RKO (cell line): ENCODE data around the gene MEMO1.
A peak's percentile ranks its signal among the peaks of the same experiment; 100 is the strongest.
"Not testable (repeated sequence)": the region's sequence is repeated elsewhere in the genome, so short reads cannot be mapped to it uniquely, and the experiment has no call there.

Source experiments
- DNase-seq: peaks from one replicate; pipeline ENCODE4 v3.0.0-alpha.2; 2016; ENCODE audit warnings: low spot score

Gene MEMO1

DNA sequence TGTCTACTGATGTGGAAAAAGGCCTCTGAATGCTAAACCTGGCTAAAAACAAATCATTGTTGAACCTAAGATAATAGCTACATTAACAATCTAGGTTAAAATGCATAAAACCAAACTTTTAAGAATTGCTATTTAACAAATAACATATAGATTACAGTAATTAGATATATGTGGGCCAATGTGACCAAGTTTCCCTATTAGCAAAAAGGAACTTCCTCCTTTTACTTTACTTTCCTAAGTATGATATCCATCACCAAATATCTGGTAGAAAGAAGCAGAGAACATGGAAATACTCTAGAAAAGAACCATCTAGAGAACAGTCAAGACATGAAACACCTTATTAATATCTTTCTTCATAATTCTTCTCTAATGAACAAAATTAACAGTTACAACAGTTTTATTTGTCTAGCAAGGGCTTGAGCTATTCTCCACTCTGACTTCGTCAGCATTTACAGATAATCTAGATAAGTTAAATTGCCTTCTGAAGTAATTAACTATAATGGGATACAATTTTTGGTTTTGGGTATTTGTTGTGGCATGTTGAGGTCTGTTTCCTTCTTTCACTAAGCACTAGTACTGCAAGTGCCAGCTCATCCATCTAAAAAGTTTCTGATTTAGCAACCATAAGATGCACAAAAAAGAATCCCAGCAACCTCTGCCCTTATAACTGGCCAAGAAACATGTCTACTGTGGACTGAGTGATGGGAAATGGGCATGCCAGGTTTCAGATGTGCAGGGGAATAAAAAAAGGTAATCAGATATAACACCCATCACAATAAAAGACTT is 53.3 kb downstream of the MEMO1 start:
- no peak for DNase-seq

DNA sequence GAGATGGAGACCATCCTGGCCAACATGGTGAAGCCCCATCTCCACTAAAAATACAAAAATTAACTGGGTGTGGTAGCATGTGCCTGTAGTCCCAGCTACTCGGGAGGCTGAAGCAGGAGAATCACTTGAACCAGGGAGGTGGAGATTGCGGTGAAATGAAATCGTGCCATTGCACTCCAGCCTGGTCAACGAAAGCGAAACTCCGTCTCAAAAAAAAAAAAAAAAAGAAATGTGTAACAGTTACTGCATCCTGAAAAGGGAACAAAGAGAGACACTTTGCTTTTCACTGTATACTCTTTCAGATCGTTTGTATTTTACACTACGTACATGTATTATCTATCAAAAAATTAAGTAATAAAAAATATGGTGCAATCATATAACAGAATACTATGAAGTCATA is 53.9 kb downstream of the MEMO1 start:
- not testable (repeated sequence) for DNase-seq

DNA sequence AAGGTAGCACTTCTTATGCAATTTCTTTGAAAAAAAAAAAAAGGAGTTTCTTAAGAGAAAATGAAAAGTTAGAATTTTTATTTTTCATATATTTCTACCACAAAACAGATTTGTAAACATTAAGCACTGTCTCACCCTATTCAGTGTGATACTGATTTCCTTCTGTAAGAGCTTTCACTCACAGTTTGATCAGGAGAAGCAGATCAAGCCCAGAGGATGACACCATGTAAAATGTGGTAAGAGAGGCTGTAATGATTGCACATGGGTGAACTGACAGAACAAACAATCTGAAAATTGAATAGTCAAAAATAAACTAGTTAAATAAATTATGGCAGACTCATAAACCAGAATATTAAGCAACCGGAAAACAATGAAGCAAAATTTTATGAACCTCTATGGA is 54.5 kb downstream of the MEMO1 start:
- no peak for DNase-seq

DNA sequence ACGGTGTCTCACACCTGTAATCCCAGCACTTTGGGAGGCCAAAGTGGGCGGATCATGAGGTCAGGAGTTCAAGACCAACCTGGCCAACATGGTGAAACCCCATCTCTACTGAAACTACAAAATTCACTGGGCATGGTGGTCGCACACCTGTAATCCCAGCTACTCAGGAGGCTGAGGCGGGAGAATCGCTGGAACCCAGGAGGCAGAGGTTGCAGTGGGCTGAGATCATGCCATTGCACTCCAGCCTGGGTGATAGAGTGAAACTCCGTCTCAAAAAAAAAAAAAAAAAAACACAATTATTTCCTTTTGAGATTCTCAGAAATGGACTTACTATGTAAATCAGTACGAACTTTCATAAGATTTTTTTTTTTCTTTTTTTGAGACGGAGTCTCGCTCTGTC is 57.7 kb downstream of the MEMO1 start:
- not testable (repeated sequence) for DNase-seq

DNA sequence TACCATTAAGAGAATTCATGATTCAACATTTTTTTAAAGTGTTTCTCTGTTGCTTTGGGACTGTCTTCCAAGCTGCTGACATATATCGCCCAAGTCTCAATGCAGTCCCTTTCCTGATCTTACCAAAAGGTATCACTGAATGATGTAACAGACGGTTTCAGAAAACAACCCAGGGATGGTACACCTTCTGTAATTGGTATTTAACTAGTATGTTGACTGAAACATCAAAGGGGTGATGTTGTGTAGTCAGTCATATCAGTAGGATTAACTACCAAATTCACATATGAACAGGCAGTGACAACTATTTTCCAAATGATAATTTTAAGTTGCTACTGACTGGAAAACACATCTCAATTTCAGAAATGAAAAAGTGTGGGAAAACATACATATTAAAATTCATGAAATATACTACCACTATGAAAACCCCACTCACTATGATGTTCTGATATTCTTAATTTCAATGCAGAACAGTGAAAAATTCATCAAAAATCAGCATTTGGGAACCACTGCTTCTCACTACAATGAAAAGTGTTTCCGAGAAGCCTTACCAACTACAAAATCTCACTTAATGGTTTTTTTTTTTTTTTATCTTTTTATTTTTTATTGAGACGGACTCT is 59.8 kb downstream of the MEMO1 start:
- no peak for DNase-seq

DNA sequence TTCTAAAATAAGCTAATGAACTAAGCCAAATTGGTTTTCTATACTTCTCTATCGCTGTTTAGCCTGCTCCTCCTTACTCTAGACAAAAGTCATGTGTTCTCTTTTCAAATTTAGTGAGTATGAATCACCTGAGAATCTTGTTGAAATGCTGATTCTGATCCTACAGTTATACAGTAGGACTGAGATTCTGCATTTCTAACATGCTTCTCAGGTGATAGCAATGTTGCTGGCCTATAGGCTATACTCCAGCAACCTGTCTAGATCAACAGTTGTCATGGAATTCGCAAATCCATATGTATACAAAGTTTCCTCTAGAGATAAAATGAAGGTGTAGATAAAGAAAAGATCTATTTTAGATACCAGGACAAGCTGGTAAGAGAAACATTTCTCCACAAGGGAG is 62.9 kb downstream of the MEMO1 start:
- no peak for DNase-seq

DNA sequence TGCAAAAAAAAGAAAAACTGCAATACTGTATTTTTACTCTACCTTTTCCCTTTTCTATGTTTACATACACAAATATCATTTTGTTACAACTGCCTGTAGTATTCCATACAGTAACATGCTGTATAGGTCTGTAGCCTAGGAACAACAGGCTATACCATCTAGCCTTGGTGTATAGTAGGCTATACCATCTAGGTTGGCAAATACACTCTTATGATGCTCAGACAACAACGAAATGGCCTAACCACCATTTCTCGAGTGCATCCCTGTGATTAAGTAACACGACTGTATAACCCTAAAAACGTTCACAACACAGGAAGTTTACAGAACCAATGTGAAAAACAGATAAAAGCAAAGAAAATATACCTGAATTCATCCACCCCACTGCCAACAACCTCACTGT is 64.0 kb downstream of the MEMO1 start:
- no peak for DNase-seq

DNA sequence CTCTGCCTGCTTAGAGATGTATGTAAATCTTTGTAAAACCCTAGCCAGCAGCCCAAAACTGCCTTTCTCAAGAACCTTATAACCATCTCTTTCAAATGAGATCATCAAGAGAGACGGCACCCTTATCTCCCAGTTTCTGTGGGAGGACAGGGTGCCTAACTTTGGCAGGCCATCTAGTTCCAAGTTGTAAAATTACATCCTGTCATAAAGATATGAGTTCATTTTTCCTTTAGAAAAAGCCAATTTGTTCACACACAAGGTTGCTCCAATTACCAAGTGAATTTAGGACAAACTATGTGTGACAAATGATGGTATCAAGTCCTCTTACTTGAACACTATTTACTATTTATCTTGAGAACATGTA is 65.3 kb downstream of the MEMO1 start:
- DNase-seq: peak; percentile 20

DNA sequence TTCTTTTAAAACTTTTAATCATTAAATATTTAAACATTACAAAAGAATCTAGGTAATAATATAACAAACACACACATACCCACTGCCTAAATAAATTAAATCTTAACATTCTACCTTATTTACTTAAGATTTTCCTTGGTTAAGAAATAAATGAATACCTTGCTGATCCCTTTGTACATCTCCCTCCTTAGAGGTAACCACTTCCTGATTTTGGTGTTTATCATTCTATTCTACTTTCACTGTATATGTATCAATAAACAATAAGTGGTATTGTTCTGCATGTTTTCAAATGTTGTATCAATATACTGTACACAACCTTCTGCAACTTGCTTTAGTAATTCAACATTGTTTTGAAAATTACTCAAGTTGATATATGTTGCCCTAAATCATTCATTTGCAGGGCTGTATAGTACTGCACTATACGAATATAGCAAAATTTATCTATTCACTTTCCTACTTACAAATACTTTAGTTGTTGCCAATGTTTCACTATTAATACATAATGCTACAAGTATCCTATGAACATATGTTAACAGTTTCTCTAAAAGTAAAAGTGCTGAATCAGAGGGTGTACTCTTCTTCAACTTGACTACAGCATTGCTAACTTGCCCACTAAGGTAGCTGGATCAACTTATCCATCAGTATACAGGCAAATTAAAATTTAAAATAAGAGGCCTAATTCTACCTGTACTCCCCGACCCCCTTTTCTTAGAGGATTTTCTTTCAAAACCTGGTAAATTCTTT is 65.8 kb downstream of the MEMO1 start:
- DNase-seq: no peak

DNA sequence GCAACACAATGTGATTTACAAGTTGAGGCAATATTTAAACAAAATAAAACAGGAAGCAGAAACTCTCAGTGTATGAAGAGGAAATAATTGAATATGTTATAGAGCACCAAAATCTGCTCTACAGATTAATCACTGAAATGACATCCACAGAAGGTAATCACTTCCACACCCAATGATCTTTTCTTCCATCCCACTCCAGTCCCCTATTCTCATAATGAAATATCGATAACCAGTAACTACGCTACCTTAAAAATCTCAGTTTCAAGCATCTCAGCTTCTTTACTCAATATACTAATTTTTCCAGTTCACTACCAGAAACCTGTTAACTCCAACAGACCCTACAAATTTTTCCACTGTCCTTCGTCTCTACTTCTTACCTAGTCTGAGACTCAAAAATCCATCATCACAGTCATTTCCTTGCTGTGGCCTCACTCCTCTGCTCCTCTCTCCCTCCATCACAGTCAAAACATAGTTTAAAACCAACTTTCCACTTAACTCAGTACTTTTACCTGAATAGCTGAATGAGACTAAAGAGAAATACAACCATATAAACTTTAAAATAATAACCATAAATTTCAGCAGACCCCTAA is 67.1 kb downstream of the MEMO1 start:
- DNase-seq: no peak

DNA sequence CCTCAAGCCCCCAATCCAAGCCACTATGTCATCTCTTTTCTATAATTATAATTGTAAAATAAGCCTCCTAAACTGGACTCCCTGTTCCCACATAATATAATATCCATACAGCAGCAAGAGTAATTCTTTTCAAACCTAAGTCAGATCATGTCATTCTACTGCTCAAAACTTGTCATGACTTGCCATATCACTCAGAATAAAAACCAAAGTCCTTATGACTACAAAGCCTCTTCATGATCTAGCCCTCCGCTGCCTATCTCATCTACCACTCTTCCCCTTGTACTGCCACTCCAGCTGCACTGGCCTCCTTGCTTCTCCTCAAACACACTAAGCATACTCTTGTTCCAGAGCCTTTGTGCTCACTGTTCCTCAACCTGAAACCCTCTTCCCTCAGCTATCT is 69.9 kb downstream of the MEMO1 start:
- no peak for DNase-seq

DNA sequence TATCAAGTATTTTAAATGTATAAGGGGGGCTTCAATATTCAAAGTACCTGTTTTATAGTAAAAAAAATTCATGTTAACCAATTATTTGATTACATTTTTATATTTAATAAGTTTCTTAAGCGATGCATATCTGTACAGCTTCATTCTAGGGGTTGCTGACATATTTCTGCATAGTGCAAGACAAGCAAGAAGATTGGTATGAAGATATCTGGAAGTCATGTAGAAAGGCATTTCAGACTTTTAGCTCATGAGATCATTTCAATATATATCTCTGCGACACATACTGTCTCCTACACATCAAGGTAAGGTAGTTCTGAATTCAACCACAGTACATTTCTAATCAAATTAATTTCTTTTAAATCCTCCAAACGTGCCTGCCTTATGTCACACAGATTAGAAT is 73.1 kb downstream of the MEMO1 start:
- DNase-seq: no peak

DNA sequence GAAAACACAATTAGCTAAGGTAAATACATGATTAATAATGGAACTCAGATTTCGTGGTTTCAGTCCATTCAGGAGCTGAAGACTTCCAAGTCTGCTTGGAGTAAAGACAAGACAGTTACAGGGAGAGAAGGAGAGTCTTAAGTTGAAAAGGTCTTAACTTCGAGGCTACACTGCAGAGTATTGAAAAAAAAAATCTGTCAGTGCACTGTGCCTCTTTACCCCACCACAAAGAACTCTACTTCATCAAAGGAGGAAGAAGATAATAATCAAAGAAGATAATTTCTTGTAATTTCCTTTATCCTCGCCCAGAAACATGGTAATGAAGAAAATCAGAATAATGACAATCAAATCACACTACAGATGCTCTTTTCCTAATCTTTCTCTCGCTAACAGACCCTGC is 75.4 kb downstream of the MEMO1 start:
- no peak for DNase-seq

DNA sequence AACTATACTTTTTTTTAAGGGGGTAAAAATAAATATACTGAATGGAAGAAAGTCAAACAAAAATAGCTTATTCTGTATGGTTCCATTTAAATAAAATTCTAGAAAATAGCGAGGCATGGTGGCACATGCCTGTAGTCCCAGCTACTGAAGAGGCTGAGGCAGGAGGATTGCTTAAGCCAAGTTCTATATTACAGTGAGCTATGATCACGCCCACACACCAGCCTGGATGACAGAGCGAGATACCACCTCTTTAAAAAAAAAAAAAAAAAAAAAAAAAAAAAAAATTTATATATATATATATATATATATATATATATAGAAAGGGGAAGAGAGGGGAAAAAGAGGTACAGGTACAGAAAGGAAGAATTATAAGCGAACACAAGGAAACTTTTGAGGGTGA is 77.7 kb downstream of the MEMO1 start:
- no peak for DNase-seq

DNA sequence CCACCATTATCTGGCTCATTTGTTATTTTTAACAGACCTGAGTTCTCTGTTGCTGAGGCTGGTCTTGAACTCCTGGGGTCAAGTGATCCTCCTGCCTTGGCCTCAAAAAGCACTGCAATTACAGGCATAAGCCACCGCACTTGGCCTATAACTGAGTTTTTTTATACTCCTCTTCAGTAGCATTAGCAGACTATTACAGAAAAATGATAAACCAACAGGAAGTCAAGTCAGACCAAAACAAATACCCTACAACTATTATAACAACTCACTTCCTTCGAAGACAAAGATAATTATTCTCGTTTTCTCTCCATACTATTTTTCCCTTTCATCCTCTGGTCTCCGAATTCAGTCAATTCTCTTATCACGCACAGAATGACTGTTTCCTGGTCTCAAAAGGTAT is 78.2 kb downstream of the MEMO1 start:
- DNase-seq: no peak

DNA sequence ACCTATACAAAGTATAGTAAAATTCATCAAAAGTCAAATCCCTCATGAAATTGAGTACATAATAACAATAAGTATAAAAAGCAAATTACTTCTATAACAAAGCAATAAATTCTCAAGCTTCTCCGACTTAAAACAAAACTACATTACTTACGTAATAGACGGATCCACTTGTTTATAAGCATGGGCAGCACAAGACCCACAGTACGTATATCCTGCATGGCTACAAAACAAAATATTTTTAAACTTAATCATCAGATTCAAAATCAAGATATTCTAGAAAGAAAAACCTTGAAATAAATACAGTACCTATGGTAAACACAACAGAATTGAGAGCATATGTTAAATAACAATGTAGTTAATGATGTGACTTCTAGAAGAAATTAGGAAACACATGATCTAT is 78.9 kb downstream of the MEMO1 start:
- no peak for DNase-seq

DNA sequence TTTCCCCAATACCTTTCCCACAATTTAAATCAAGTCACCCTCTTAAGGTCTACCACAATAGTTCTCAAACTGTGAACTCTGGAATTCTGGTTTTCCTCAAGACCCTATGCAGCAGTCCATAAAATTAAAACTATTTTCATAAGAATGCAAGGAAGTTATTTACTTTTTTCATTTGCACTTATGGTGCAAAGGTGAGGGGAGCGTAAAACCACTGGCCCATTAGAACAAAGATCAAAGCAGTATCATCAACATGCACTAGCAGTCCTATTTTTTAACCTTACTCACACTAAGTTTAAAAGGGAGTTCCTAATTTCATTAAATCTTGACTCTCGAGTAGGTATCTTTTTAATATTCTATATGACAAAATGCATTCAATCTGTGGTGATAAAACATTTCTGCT is 85.3 kb downstream of the MEMO1 start:
- DNase-seq: no peak

DNA sequence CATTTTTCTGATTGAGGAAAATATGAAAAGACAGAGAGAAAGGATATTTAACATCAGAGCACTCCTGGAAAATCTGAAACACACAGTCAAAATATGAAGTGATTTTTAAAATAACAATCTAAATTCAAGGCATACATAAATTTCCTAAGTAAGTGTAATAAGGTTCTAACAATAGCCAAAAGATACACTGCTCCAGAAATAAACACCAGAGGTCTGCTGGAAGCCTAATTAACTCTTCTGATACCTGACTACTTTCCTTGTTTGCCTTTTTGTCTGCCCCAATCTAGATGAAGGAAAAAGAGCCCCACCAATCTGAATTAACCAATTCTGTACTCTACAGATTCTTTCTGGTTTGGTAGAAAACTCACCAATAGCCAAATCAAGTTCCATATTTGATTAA is 87.1 kb downstream of the MEMO1 start:
- no peak for DNase-seq

DNA sequence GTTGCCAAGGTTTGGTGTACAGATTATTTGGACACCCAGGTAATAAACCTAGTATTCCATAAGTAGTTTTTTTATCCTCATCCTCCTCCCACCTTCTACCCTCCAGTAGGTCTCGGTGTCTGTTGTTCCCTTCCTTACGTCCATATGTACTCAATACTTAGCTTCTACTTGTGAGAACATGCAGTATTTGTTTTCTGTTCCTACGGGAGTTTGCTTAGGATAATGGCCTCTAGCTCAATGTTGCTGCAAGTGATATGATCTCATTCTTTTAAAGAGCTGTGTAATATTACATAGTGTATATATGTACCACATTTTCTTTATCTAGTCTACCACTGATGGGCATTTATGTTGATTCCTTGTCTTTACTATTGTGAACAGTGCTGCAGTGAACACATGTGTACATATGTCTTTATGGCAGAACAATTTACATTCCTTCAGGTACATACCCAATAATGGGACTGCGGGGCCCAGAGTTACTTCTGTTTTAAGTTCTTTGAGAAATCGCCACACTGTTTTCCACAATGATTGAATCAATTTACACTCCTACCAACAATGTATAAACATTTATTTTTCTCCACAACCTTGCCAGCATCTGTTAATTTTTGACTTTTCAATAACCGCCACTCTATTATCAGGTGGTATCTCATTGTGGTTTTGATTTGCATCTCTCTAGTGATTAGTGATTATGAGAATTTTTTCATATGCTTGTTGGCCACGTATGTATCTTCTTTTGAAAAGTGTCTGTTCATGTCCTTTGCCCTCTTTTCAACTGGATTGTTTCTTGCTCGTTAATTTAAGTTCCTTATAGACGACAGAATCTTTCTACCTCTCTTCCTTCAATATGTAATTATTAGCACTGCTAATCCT is 88.0 kb downstream of the MEMO1 start:
- DNase-seq: no peak

DNA sequence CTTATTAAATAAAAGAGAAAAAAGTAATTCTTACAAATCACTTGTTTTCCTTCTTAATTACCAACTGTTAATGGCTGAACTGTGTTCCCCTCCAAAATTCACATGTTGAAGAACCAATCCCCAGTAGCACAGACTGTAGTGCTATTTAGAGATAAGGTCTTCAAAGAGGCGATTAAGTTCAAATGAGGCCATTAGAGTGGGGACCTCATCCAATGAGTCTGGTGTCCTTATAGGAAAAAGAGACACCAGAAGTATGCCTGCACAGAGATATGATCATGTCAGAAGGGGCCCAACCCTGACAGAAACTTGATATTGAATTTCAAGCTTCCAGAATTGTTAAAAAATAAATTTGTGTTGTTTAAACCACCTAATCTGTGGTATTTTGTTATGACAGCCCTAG is 89.8 kb downstream of the MEMO1 start:
- no peak for DNase-seq

DNA sequence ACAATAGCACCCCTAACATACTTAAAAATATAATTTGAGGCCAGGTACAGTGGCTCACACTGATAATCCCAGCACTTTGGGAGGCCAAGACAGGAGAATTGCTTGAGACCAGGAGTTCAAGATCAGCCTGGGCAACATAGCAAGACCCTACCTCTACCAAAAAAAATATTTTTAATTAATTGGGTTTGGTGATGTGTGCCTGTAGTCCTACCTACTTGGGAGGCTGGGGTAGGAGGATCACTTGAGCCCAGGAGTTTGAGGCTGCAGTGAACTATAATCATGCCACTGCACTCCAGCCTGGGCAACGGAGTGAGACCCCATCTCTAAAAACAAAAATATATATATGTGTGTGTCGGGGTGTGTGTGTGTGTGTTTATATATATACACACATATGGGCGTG is 91.3 kb downstream of the MEMO1 start:
- DNase-seq: no peak

DNA sequence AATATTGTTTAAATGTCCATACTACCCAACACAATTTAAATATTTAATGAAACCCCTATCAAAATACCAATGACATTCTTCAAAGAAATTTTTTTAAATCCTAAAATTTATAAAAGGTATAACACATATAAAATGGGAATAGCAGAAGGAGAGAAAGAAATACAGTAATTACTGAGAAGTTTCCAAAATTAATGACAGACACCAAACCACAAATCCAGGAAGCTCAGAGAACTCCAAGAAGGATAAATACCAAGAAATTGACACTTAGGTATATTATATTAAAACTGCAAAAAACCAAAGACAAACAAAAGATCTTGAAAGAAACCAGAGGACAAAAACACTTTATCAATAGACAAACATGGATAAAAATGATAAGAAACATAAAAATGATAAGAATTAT is 101.1 kb downstream of the MEMO1 start:
- no peak for DNase-seq
